Measurements from ENCODE around the gene STEEP1.
"Not testable (repeated sequence)": the region's sequence is repeated elsewhere in the genome, so short reads cannot be mapped to it uniquely, and the experiment has no call there.

The STEEP1 gene

DNA sequence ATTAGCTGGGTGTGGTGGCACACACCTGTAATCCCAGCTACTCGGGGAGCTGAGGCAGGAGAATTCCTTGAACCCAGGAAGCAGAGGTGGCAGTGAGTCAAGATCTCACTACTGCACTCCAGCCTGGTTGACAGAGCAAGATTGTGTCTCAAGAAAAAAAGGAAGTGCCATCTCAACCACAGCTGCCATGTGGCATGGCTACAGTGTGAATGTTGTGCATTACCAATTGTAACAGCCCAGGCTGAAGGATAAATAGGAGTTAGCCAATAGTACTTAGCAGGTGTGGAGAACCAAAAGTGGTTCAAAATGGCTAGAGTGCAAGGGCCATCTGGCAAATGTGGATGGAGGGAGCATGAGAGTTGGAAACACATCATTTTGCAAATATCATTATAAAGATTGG is 68.0 kb downstream of the STEEP1 start:
- Histone ChIP-seq H3K9me3 (ENCODE audit: control insufficient read depth, insufficient read depth, low read length) (no peaks in the 10 kb centered on the region), H3F3A (ENCODE audit: control insufficient read depth, insufficient read depth) (no peaks in the 10 kb centered on the region), H4K20me1 (ENCODE audit: control insufficient read depth, insufficient read depth, low read depth, low read length) (no peaks in the 10 kb centered on the region), H3K36me3 (ENCODE audit: control insufficient read depth, low read length) (no peaks in the 10 kb centered on the region), H3K27me3 (ENCODE audit: control insufficient read depth, low read length) (no peaks in the 10 kb centered on the region), H3K4me3 (ENCODE audit: low read length) (no peak overlapping the region), H3K79me2 (ENCODE audit: control insufficient read depth, low read length) (no peaks in the 10 kb centered on the region), H3K27ac (ENCODE audit: low read depth, low read length) (no peak overlapping the region), H3K9me2 (replicated peaks; ENCODE audit: control insufficient read depth, low read length) (no peaks in the 10 kb centered on the region), H3K4me1 (ENCODE audit: control insufficient read depth, low read length) (peaks cover 17% of the 10 kb centered on the region), H3K4me2 (ENCODE audit: low read length) (no peak overlapping the region)
- TF ChIP-seq EZH2phosphoT487 (IDR thresholded peaks at IDR 0.05; ENCODE audit: borderline replicate concordance, low read length), result no peak
- TF ChIP-seq, protein P1, sequence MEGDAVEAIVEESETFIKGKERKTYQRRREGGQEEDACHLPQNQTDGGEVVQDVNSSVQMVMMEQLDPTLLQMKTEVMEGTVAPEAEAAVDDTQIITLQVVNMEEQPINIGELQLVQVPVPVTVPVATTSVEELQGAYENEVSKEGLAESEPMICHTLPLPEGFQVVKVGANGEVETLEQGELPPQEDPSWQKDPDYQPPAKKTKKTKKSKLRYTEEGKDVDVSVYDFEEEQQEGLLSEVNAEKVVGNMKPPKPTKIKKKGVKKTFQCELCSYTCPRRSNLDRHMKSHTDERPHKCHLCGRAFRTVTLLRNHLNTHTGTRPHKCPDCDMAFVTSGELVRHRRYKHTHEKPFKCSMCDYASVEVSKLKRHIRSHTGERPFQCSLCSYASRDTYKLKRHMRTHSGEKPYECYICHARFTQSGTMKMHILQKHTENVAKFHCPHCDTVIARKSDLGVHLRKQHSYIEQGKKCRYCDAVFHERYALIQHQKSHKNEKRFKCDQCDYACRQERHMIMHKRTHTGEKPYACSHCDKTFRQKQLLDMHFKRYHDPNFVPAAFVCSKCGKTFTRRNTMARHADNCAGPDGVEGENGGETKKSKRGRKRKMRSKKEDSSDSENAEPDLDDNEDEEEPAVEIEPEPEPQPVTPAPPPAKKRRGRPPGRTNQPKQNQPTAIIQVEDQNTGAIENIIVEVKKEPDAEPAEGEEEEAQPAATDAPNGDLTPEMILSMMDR (IDR thresholded peaks at IDR 0.05; ENCODE audit: low read depth, low read length, poor library complexity, severe bottlenecking), result no peak

DNA sequence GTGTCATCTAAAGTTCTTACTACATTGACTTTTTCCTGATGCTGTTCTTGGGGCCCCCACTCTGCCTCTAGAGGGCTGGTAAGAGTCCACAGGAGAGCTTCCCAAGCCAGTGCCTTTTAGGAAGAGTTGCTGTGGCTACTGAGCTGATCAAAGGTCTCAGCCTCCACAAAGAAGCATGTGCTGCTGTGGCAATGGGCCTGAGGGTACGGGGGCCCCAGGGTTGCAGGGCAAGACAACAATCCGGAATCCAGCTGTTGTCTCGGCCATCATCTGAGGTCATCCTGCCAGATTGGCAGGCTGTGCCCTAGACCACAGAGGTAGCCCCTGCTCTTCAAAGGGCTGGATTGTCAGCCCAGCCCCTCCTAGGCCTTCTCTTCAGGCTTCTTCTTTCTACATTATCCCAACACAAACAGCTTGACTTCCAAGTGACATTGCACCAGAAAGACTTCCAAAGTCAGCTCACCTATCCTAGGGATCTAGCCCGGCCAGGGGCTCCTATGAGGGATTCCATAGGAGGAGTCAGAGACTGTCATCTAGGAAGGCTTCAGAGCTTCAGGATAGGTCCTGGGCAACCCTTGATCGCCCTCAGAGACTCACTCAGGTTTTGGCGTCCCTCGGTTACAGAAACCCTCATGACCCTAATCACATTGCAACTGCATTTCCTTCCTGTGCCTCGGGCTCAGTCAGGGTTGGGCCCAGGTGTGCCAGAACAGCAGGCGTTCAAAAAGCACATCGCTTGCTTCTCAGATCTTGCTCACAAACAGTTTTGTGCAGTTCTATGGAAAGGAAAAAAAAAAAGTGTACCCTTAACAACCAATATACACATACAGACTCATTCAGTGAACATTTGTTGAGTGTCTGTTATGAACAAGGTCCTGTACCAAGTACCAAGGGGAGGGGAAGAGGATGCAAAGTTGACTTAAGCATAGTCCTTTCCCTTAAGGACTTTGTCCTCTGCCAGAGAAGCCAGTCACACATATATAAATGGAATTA is 69.2 kb downstream of the STEEP1 start:
- H3K4me1 ChIP-seq (ENCODE audit: control insufficient read depth, low read length), result peaks cover 13% of the 10 kb centered on the region
- H3K27me3 ChIP-seq (ENCODE audit: control insufficient read depth, low read length), result no peaks in the 10 kb centered on the region
- no peaks in the 10 kb centered on the region for H4K20me1 ChIP-seq (ENCODE audit: control insufficient read depth, insufficient read depth, low read depth, low read length)
- no peaks in the 10 kb centered on the region for H3F3A ChIP-seq (ENCODE audit: control insufficient read depth, insufficient read depth)
- no peaks in the 10 kb centered on the region for H3K9me3 ChIP-seq (ENCODE audit: control insufficient read depth, insufficient read depth, low read length)
- no peaks in the 10 kb centered on the region for H3K9me2 ChIP-seq (replicated peaks; ENCODE audit: control insufficient read depth, low read length)
- H3K36me3 ChIP-seq (ENCODE audit: control insufficient read depth, low read length), result no peaks in the 10 kb centered on the region
- H3K4me2 ChIP-seq (ENCODE audit: low read length), result no peak overlapping the region
- H3K27ac ChIP-seq (ENCODE audit: low read depth, low read length), result no peak overlapping the region
- no peak for TF ChIP-seq EZH2phosphoT487 (IDR thresholded peaks at IDR 0.05; ENCODE audit: borderline replicate concordance, low read length)
- TF ChIP-seq, protein P1 (IDR thresholded peaks at IDR 0.05; ENCODE audit: low read depth, low read length, poor library complexity, severe bottlenecking), result no peak
- H3K4me3 ChIP-seq (ENCODE audit: low read length), result no peak overlapping the region
- H3K79me2 ChIP-seq (ENCODE audit: control insufficient read depth, low read length), result no peaks in the 10 kb centered on the region

DNA sequence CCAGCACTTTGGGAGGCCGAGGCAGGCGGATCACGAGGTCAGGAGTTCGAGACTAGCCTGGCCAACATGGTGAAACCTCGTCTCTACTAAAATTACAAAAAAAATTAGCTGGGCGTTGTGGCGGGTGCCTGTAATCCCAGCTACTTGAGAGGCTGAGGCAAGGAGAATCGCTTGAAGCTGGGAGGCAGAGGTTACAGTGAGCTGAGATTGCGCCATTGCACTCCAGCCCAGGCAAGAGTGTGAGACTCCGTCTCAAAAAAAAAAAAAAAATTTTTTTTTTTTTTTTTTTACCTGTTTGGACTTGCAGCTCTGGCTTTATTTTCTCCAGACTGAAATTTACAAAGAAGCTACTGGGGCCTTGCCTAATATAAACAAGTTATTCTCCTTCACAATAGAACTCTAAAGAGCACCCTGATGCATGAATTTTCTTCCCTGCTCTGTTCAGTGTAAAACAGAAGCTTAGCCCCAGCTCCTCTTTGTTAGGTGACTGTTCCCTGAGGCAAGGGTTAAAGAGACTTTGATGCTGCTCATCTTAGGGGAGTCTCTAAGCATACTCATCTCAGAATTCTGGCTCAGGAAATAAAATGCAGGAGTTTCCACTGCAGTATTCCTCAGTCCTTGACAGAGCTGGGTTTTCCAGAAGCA is 71.2 kb downstream of the STEEP1 start:
- not testable (repeated sequence) for H3K4me1 ChIP-seq (ENCODE audit: control insufficient read depth, low read length); H3F3A ChIP-seq (ENCODE audit: control insufficient read depth, insufficient read depth); H3K79me2 ChIP-seq (ENCODE audit: control insufficient read depth, low read length); H3K9me2 ChIP-seq (replicated peaks; ENCODE audit: control insufficient read depth, low read length); H3K9me3 ChIP-seq (ENCODE audit: control insufficient read depth, insufficient read depth, low read length); H3K27me3 ChIP-seq (ENCODE audit: control insufficient read depth, low read length); H3K36me3 ChIP-seq (ENCODE audit: control insufficient read depth, low read length); H4K20me1 ChIP-seq (ENCODE audit: control insufficient read depth, insufficient read depth, low read depth, low read length); H3K4me2 ChIP-seq (ENCODE audit: low read length); H3K27ac ChIP-seq (ENCODE audit: low read depth, low read length); H3K4me3 ChIP-seq (ENCODE audit: low read length)

DNA sequence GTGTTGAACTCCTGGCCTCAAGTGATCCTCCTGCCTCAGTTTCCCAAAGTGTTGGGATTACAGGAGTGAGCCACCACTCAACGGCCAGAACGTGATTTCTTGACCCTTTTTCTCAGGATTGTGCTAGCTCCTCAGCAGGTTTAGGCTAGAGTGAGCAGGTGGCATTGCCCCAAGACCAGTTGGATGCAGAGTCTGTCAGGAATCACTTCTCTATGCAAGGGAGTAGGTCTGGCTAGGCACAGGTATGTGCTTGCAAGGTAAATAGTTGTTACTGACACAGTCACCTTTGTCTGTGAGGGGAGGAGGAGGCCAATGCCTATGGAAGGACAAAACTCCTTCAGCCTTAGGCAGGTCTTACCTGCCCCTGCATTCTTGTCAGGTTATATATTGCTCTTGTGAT is 72.7 kb downstream of the STEEP1 start:
- no peaks in the 10 kb centered on the region for H3K79me2 ChIP-seq (ENCODE audit: control insufficient read depth, low read length)
- H3K9me3 ChIP-seq (ENCODE audit: control insufficient read depth, insufficient read depth, low read length), result no peaks in the 10 kb centered on the region
- H3K9me2 ChIP-seq (replicated peaks; ENCODE audit: control insufficient read depth, low read length), result no peaks in the 10 kb centered on the region
- no peaks in the 10 kb centered on the region for H3K36me3 ChIP-seq (ENCODE audit: control insufficient read depth, low read length)
- H3K4me3 ChIP-seq (ENCODE audit: low read length), result no peak overlapping the region
- H3K4me2 ChIP-seq (ENCODE audit: low read length), result no peak overlapping the region
- H3K4me1 ChIP-seq (ENCODE audit: control insufficient read depth, low read length), result peaks cover 6% of the 10 kb centered on the region
- H4K20me1 ChIP-seq (ENCODE audit: control insufficient read depth, insufficient read depth, low read depth, low read length), result no peaks in the 10 kb centered on the region
- TF ChIP-seq EZH2phosphoT487 (IDR thresholded peaks at IDR 0.05; ENCODE audit: borderline replicate concordance, low read length), result no peak
- TF ChIP-seq, protein P1 (IDR thresholded peaks at IDR 0.05; ENCODE audit: low read depth, low read length, poor library complexity, severe bottlenecking), result no peak
- H3K27ac ChIP-seq (ENCODE audit: low read depth, low read length), result no peak overlapping the region
- no peaks in the 10 kb centered on the region for H3F3A ChIP-seq (ENCODE audit: control insufficient read depth, insufficient read depth)
- no peaks in the 10 kb centered on the region for H3K27me3 ChIP-seq (ENCODE audit: control insufficient read depth, low read length)
